H1 (cell line): ENCODE data around the gene ABCA13. TPM values are rescaled to one million over a fixed set of nuclear protein-coding genes. Genes with fewer than 3 reads are reported as not detected.

Experiments
- CTCF ChIA-PET: fragments of 300-600 bp; sonication (Branson Sonifier 250); formaldehyde crosslinking; loops from one replicate; lab custom pipeline; 2021; ENCODE audit not compliant: partially characterized antibody; lab: Charles Lee
- POLR2A ChIA-PET: fragments of 300-600 bp; sonication (Branson Sonifier 250); formaldehyde crosslinking; loops from one replicate; lab custom pipeline; 2021; ENCODE audit warnings: inconsistent platforms; ENCODE audit not compliant: partially characterized antibody; lab: Charles Lee
- DNase-seq, 2 experiments: peaks; one replicate each; pipeline versions ENCODE4 v3.0.0 to v3.0.0-alpha.2; 2010 to 2022; ENCODE audit warnings: low spot score in 2 of 2, low read depth in 1 of 2, mixed read lengths in 1 of 2
- FAIRE-seq: peaks from 2 replicates; lab custom pipeline; 2011; peaks lifted over from hg19 to GRCh38; lab: Jason Lieb, UNC
- H2AFZ ChIP-seq: 2 replicates; pipeline ENCODE4 v1.8.1; 2012; ENCODE audit warnings: low read length, inconsistent platforms
- H2AK5ac ChIP-seq: 2 replicates; pipeline ENCODE4 v1.6.1; 2013; ENCODE audit warnings: low read depth, low read length
- H2BK120ac ChIP-seq: replicated peaks from 2 replicates; pipeline ENCODE3; 2013; ENCODE audit warnings: low read depth, low read length, inconsistent platforms
- H2BK12ac ChIP-seq: 2 replicates; pipeline ENCODE4 v1.6.1; 2013; ENCODE audit warnings: low read depth, low read length
- H2BK15ac ChIP-seq: 2 replicates; pipeline ENCODE4 v1.6.1; 2013; ENCODE audit warnings: low read length
- H2BK20ac ChIP-seq: 2 replicates; pipeline ENCODE4 v1.6.1; 2013; ENCODE audit warnings: low read length
- H2BK5ac ChIP-seq: 2 replicates; pipeline ENCODE4 v1.6.1; 2013; ENCODE audit warnings: low read depth, low read length
- H3K14ac ChIP-seq: 2 replicates; pipeline ENCODE4 v1.6.1; 2013; ENCODE audit warnings: inconsistent platforms; ENCODE audit not compliant: insufficient read length
- H3K18ac ChIP-seq: 2 replicates; pipeline ENCODE4 v1.6.1; 2013; ENCODE audit warnings: low read length; ENCODE audit errors: extremely low read depth
- H3K23ac ChIP-seq: 2 replicates; pipeline ENCODE4 v1.6.1; 2013; ENCODE audit warnings: inconsistent platforms; ENCODE audit not compliant: insufficient read length
- H3K23me2 ChIP-seq: 2 replicates; pipeline ENCODE4 v1.6.1; 2013; ENCODE audit warnings: low read depth, low read length
- H3K27ac ChIP-seq: 2 replicates; pipeline ENCODE4 v1.6.1; 2011; ENCODE audit warnings: low read depth, low read length, inconsistent platforms
- H3K27me3 ChIP-seq, 4 experiments: replicated peaks in 1 of 4; 1 replicate in 1 of 4; 2 replicates in 3 of 4; pipeline versions ENCODE4 v1.6.1 to v1.8.1; 2011 to 2013; ENCODE audit warnings: low read length in 3 of 4, mild to moderate bottlenecking in 3 of 4, inconsistent platforms in 2 of 4, mixed read lengths in 2 of 4, moderate library complexity in 1 of 4; ENCODE audit not compliant: control insufficient read depth in 3 of 4, insufficient read depth in 3 of 4; ENCODE audit errors: extremely low read depth in 1 of 4
- H3K36me3 ChIP-seq, 4 experiments: 2 replicates each; pipeline versions ENCODE4 v1.6.1 to v1.8.1; 2011 to 2013; ENCODE audit warnings: mild to moderate bottlenecking in 4 of 4, low read length in 3 of 4, moderate library complexity in 2 of 4, control low read depth in 1 of 4, inconsistent platforms in 1 of 4; ENCODE audit not compliant: insufficient read depth in 4 of 4, control insufficient read depth in 2 of 4
- H3K4ac ChIP-seq: replicated peaks from 2 replicates; pipeline ENCODE3; 2013; ENCODE audit warnings: low read length, low read depth, mixed read lengths, inconsistent platforms; ENCODE audit not compliant: insufficient read length
- H3K4me1 ChIP-seq, 4 experiments: replicated peaks in 1 of 4; 1 replicate in 1 of 4; 2 replicates in 3 of 4; pipeline versions ENCODE4 v1.6.1 to v1.8.1; 2011 to 2013; ENCODE audit warnings: low read length in 3 of 4, inconsistent platforms in 2 of 4, mixed read lengths in 1 of 4; ENCODE audit not compliant: insufficient read depth in 4 of 4, control insufficient read depth in 3 of 4
- H3K4me2 ChIP-seq, 2 experiments: 2 replicates each; pipeline versions ENCODE4 v1.6.1 to v1.8.1; 2011 to 2013; ENCODE audit warnings: low read depth in 2 of 2, low read length in 2 of 2, control low read depth in 1 of 2, inconsistent platforms in 1 of 2, mild to moderate bottlenecking in 1 of 2; ENCODE audit not compliant: insufficient read depth in 1 of 2
- H3K4me3 ChIP-seq, 4 experiments: fragments of 200-600, 300-600 bp in 1 of 4; sonication (generic), shearing (Covaris generic), sonication (Bioruptor Twin) in 1 of 4; 2 replicates each; pipeline versions ENCODE4 v1.5.1 to v1.8.1; 2011 to 2016; ENCODE audit warnings: low read length in 4 of 4, low read depth in 3 of 4, control low read depth in 2 of 4, inconsistent platforms in 2 of 4, mild to moderate bottlenecking in 2 of 4, mixed read lengths in 1 of 4, moderate library complexity in 1 of 4; ENCODE audit not compliant: insufficient read depth in 2 of 4; ENCODE audit errors: extremely low read depth in 1 of 4
- H3K56ac ChIP-seq: replicated peaks from 2 replicates; pipeline ENCODE3; 2013; ENCODE audit warnings: low read depth, mild to moderate bottlenecking, mixed read lengths, low read length, inconsistent platforms; ENCODE audit not compliant: insufficient read length
- H3K79me1 ChIP-seq: 2 replicates; pipeline ENCODE4 v1.6.1; 2013; ENCODE audit warnings: low read depth, low read length, control low read depth
- H3K79me2 ChIP-seq, 2 experiments: 2 replicates each; pipeline versions ENCODE4 v1.6.1 to v1.8.1; 2012 to 2013; ENCODE audit warnings: low read length in 2 of 2, mild to moderate bottlenecking in 2 of 2, inconsistent platforms in 1 of 2; ENCODE audit not compliant: insufficient read depth in 2 of 2, control insufficient read depth in 1 of 2
- H3K9ac ChIP-seq, 4 experiments: replicated peaks in 1 of 4; 1 replicate in 1 of 4; 2 replicates in 3 of 4; pipeline versions ENCODE4 v1.6.1 to v1.8.1; 2011 to 2013; ENCODE audit warnings: low read depth in 3 of 4, low read length in 3 of 4, control low read depth in 2 of 4, mild to moderate bottlenecking in 2 of 4, moderate library complexity in 2 of 4, inconsistent platforms in 1 of 4; ENCODE audit errors: extremely low read depth in 1 of 4
- H3K9me3 ChIP-seq, 2 experiments: 2 replicates each; pipeline versions ENCODE4 v1.6.1 to v1.8.1; 2012 to 2013; ENCODE audit warnings: mild to moderate bottlenecking in 2 of 2, moderate library complexity in 2 of 2, control low read depth in 1 of 2, inconsistent platforms in 1 of 2, low read depth in 1 of 2, low read length in 1 of 2, mixed read lengths in 1 of 2; ENCODE audit not compliant: insufficient read depth in 2 of 2
- H4K20me1 ChIP-seq, 2 experiments: replicated peaks in 1 of 2; 2 replicates each; pipeline versions ENCODE3 to v1.8.1; 2011 to 2013; ENCODE audit warnings: inconsistent platforms in 2 of 2, low read length in 2 of 2, mild to moderate bottlenecking in 1 of 2; ENCODE audit not compliant: insufficient read depth in 2 of 2, control insufficient read depth in 1 of 2
- H4K5ac ChIP-seq: 2 replicates; pipeline ENCODE4 v1.6.1; 2013; ENCODE audit warnings: low read length, low read depth, mixed read lengths, inconsistent platforms; ENCODE audit not compliant: insufficient read length
- H4K8ac ChIP-seq: 2 replicates; pipeline ENCODE4 v1.8.0; 2013; ENCODE audit warnings: mild to moderate bottlenecking, moderate library complexity, low read length, inconsistent platforms; ENCODE audit not compliant: insufficient read depth; ENCODE audit errors: extremely low read depth
- H4K91ac ChIP-seq: replicated peaks from 2 replicates; pipeline ENCODE3; 2013; ENCODE audit warnings: low read length, mixed read lengths, inconsistent platforms; ENCODE audit not compliant: insufficient read length
- ASH2L ChIP-seq: fragments of 200-600, 300-600 bp; sonication (generic); IDR thresholded peaks from one replicate; pipeline ENCODE4 v1.7.1; 2017; ENCODE audit warnings: low read length
- CHD2 ChIP-seq: IDR thresholded peaks from 2 replicates; pipeline ENCODE4 v1.6.1; 2012; ENCODE audit warnings: low read length, improper control_type of control experiment
- CREB1 ChIP-seq: IDR thresholded peaks from 2 replicates; pipeline ENCODE4 v1.6.1; 2012; ENCODE audit warnings: inconsistent platforms
- HDAC6 ChIP-seq: IDR thresholded peaks from one replicate; pipeline ENCODE4 v1.7.1; 2012; ENCODE audit warnings: low read depth, mild to moderate bottlenecking, inconsistent platforms, low read length, moderate library complexity
- KDM5A ChIP-seq: fragments of 200-600 bp; IDR thresholded peaks from 2 replicates; pipeline ENCODE4 v1.7.1; 2012; ENCODE audit warnings: mild to moderate bottlenecking, low read length, inconsistent platforms, mixed read lengths
- MAFK ChIP-seq: IDR thresholded peaks from 2 replicates; pipeline ENCODE4 v1.6.1; 2012; ENCODE audit warnings: low read depth, mild to moderate bottlenecking, improper control_type of control experiment, low read length
- TEAD4 ChIP-seq: IDR thresholded peaks from 2 replicates; pipeline ENCODE4 v1.6.1; 2012; ENCODE audit warnings: low read depth, low read length, inconsistent platforms, mixed read lengths
- WGBS, 2 experiments: shearing (Covaris generic) in 1 of 2; methylation state at CpG; one replicate each; pipeline versions ENCODE4 v1.1.6 to v1.1.7; 2013 to 2015; ENCODE audit warnings: low lambda C conversion rate in 2 of 2, mixed read lengths in 2 of 2, inconsistent platforms in 1 of 2, low coverage in 1 of 2, missing lambda C conversion rate in 1 of 2; ENCODE audit not compliant: insufficient replicate concordance in 2 of 2, insufficient coverage in 1 of 2, insufficient read length in 1 of 2; ENCODE audit errors: extremely low coverage in 1 of 2, missing lambda C conversion rate in 1 of 2; 5-methylcytosine and 5-hydroxymethylcytosine counted together
- polyA plus RNA-seq, 7 experiments: library from polyadenylated mRNA; depleted of rRNA in 3 of 7; stranded (reverse) in 5 of 7; unstranded in 2 of 7; fragments of >200 nt in 5 of 7; fragments of 200-250 nt in 2 of 7; gene quantifications; 1 replicate in 5 of 7; 2 replicates in 1 of 7; 4 replicates in 1 of 7; pipeline versions ENCODE4 v1.2.1 to v1.2.3, GENCODE V29; 2011 to 2013; ENCODE audit warnings: missing spikeins in 2 of 7, mixed read lengths in 2 of 7
- total RNA-seq: library from RNA; stranded (reverse); fragmentation: NEBNext Ultra II Directional; extraction: Animal tissue kit (Norgen Biotek cat#: 25700); gene quantifications from 2 replicates; pipeline ENCODE4 v1.2.1, GENCODE V29; 2021

The ABCA13 gene
- total and polyA plus RNA-seq, 2 of the 8 experiments (the other 6 are each of a cell fraction or from before 2014, with no cell fraction given): 0.07 to 0.09 TPM

DNA sequence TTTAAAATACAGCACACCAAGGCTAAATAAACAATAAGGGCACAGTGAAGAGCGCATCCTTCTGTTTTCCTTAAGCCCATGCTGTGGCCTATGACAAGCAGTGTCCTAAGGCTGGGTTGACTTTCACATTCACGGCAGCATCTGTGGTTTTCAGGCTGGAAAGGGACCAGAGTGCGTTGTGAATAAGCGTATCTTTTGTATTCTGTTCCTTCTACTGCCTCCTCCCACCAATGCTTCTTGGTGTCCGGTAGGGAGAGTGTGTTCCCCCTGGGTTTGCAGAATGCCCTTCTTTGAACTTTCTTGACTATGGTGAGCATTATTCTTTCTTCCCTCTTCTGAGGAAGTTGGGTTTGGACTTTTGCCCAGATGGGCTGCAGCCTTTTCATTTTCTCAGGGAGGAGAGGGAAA is 73.6 kb downstream of the ABCA13 start:
- H4K20me1 ChIP-seq: no peaks in the 10 kb centered on the region
- no peak for TF ChIP-seq TEAD4
- no peak for TF ChIP-seq CHD2
- no peak for TF ChIP-seq ASH2L
- TF ChIP-seq CREB1: no peak
- no peak for TF ChIP-seq MAFK
- TF ChIP-seq HDAC6: no peak
- TF ChIP-seq KDM5A: no peak
- TF ChIP-seq, all 59 proteins: peak for 0
- 98% methylated on average over 5 of the region's 5 CpGs; no CpG with 5 or more reads in 1 of the 2 experiments for WGBS, 2 experiments
- Histone ChIP-seq H3K27me3 (no peaks in the 10 kb centered on the region), H3K4me2 (no peak overlapping the region), H3K36me3 (no peaks in the 10 kb centered on the region; a peak in 1 of 8 replicates), H3K4ac (no peak overlapping the region), H2AK5ac (no peak overlapping the region), H2BK5ac (no peak overlapping the region), H3K23ac (no peak overlapping the region), H4K8ac (no peak overlapping the region), H3K18ac (no peak overlapping the region), H3K9me3 (no peaks in the 10 kb centered on the region), H3K4me1 (peaks cover 0 to 2% (median 0%) of the 10 kb centered on the region in 4 experiments; a peak in 2 of 7 replicates), H2BK20ac (no peak overlapping the region), H2AFZ (no peak overlapping the region), H2BK120ac (no peak overlapping the region), H3K79me2 (no peaks in the 10 kb centered on the region), H4K91ac (no peak overlapping the region), H3K14ac (no peak overlapping the region), H3K27ac (no peak overlapping the region), H2BK15ac (no peak overlapping the region), H3K4me3 (no peak overlapping the region), H3K79me1 (no peaks in the 10 kb centered on the region), H4K5ac (no peak overlapping the region), H3K56ac (no peak overlapping the region), H3K23me2 (no peaks in the 10 kb centered on the region), H2BK12ac (no peak overlapping the region), H3K9ac (no peak overlapping the region)
- CTCF ChIA-PET: interaction anchor here (1.5 kb wide), 1 partner anchor 10 kb away, joined by 4 read pairs; no protein-coding TSS in a partner anchor
- FAIRE-seq (no peak), DNase-seq (no peak)
- POLR2A ChIA-PET: no interaction called here
